Glomerular visceral epithelial cell (primary cell): ENCODE data around the gene POTEH.
"Not testable (repeated sequence)": the region's sequence is repeated elsewhere in the genome, so short reads cannot be mapped to it uniquely, and the experiment has no call there.

Experiments
- DNase-seq: peaks from one replicate; pipeline ENCODE4 v3.0.0-alpha.2; 2016; ENCODE audit errors: extremely low spot score

Gene POTEH

GRCh38 chr22:15689749-15690125 is at the start of gene POTEH:
TSS of gene POTEH (plus strand) at chr22:15690026. CDS start at chr22:15690078, 52 bp downstream.
- not testable (repeated sequence) for DNase-seq

DNA sequence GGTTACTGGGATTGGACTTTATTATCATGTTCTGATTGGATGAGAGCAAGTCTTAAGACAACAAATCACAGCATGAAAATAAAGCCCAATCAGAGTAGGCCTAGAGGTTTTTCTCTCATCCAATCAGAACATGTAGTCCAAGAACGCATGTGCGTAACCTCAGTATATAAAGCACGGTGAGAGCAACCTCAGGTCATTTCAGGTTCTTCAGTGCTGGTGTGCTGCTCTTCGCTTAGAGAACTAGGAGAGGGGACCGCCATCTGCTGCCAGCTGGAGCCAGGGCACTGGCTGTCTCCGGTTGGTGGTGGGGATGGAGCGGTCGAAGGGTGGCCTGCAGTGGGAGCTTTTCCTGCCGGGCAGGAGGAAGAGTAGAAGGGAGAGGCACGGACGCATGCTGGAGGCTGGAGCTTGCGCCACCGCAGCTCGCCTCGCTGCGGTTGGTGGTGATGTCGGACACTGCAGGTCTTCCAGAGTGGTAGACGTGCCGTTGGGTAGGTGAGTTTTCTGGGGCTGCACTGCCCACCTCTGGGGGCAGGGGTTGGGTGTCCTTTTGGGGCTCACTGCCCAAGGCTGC is 47.5 kb upstream of the POTEH start:
- DNase-seq: not testable (repeated sequence)

GRCh38 chr22:15651954-15652353 is 37.9 kb upstream of the POTEH start:
- not testable (repeated sequence) for DNase-seq

GRCh38 chr22:15652738-15653137 is 37.1 kb upstream of the POTEH start:
- not testable (repeated sequence) for DNase-seq

DNA sequence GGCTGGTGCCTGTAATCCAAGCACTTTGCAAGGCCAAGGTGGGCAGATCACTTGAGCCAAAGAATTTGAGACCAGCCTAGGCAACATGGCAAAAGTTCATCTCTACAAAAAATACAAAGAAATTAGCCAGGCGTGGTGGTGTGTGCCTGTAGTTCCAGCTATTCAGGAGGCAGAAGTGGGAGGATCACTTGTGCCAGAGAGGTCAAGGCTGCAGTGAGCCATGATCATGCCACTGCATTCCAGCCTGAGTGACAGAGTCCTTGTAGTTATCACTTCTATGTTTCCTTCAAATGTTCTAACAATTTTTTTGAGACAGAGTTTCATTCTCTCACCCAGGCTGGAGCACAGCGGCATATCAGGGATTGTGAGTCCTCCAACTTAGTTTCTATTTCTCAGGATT is 36.6 kb upstream of the POTEH start:
- not testable (repeated sequence) for DNase-seq

GRCh38 chr22:15661102-15661501 is 28.7 kb upstream of the POTEH start:
- DNase-seq: not testable (repeated sequence)

DNA sequence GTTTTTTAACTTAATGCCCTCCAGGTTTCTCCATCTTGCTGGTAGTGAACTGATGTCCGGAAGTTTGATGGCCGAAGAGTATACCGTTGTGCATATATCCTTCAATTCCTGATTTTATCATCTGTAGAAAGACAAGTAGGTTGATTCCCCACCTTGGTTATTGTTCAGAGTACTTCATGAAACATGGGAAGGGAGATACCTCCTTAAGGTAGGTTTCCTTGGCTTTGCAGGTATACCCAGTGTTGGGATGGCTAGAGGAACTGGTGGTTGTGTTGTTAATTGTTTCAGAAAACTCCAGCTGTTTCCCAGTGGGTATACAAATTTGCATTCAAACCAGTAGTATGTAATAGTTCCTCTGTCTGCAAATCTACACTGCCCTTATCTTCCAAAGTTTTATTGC is 25.1 kb upstream of the POTEH start:
- DNase-seq: not testable (repeated sequence)

GRCh38 chr22:15665478-15665877 is 24.3 kb upstream of the POTEH start:
- not testable (repeated sequence) for DNase-seq

GRCh38 chr22:15669430-15669829 is 20.4 kb upstream of the POTEH start:
- not testable (repeated sequence) for DNase-seq

DNA sequence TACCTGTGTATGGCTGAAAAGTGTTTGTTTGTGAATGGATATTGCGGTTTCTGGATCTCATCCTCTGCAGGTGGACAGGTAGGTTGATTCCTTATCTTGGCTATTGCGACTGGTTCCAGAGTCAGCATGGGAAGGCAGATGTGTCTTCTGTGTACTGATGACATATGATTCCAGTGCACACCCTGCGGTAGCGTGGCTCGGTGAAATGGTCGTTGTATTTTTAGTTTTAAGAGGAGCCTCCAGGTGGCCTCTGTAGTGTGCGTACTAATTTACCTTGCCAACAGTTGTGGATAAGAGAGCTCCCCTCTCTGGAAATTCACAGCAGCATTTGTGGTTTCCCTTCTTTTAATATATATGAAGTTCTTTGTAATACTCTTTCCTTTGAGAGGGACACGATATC is 10.1 kb upstream of the POTEH start:
- not testable (repeated sequence) for DNase-seq

DNA sequence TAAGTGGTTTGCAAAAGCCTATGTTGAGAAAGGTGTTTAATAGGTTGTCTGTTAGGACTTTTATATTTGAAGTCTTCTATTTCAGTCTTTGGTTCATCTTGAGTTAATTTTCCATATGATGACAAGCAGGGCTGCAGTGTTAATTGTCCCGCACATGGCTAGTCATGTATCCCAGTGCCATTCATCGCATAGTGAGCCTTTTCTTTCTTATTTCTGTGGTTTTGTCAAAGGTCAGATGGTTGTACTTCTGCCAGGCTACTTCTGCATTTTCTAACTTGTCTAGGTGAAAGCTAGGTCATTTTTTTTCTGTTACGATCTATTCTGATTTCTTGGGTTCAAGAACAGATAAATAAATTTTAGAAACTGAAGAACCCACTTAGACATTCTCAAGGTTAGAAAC is 5.7 kb upstream of the POTEH start:
- DNase-seq: not testable (repeated sequence)

DNA sequence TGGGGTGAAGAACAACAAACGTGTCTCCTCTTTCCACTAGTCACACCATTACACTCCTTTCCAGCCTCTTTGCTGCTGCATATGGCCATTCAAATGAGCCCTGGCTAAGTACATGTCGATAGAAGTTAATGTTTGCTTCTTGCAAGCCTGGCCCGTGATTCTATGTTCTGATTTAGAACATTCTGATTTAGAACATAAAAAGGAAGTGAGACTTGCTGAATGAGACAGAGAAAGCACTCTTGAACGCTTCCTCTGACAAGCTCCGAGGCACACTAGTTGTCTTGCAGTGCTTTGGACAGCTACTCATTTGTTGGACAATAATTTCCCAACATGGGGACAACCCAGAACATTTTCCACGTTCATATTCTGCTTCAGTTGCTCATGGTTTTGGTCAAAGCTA is 5.1 kb upstream of the POTEH start:
- DNase-seq: not testable (repeated sequence)

GRCh38 chr22:15685641-15686040 is 4.2 kb upstream of the POTEH start:
- not testable (repeated sequence) for DNase-seq

GRCh38 chr22:15687086-15687485 is 2.7 kb upstream of the POTEH start:
- DNase-seq: not testable (repeated sequence)

GRCh38 chr22:15687676-15688075 is 2.1 kb upstream of the POTEH start:
- not testable (repeated sequence) for DNase-seq

GRCh38 chr22:15688090-15688489 is 1.7 kb upstream of the POTEH start:
- not testable (repeated sequence) for DNase-seq

GRCh38 chr22:15689012-15689748 is 646 bp upstream of the POTEH start:
- DNase-seq: not testable (repeated sequence)

GRCh38 chr22:15713600-15713999 is 23.8 kb downstream of the POTEH start:
- not testable (repeated sequence) for DNase-seq

DNA sequence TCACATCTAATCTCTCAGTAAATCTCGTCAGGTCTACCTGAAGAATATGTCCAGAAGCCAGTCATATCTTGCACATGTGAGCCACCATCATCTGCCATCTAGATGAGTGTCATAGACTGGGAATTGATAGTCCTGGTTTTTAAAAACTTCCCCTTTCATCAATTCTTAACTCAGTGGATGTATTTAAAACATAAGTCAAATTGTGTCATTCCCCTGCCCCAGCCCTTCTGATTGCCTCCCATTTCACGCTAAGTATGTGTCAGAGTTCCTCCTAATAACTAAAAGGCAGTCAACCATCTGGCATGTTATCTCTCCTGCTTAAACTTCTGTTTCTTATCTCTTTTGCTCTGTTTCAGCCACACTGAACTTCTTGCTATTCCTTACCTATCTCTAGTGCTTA is 24.3 kb downstream of the POTEH start:
- DNase-seq: not testable (repeated sequence)

DNA sequence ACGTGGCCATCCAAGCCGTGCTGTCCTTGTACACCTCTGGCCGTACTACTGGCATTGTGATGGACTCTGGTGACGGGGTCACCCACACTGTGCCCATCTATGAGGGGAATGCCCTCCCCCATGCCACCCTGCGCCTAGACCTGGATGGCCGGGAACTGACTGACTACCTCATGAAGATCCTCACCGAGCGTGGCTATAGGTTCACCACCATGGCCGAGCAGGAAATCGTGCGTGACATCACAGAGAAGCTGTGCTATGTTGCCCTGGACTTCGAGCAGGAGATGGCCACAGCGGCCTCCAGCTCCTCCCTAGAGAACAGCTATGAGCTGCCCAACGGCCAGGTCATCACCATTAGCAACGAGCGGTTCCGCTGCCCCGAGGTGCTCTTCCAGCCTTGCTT is 32.1 kb downstream of the POTEH start:
- not testable (repeated sequence) for DNase-seq

DNA sequence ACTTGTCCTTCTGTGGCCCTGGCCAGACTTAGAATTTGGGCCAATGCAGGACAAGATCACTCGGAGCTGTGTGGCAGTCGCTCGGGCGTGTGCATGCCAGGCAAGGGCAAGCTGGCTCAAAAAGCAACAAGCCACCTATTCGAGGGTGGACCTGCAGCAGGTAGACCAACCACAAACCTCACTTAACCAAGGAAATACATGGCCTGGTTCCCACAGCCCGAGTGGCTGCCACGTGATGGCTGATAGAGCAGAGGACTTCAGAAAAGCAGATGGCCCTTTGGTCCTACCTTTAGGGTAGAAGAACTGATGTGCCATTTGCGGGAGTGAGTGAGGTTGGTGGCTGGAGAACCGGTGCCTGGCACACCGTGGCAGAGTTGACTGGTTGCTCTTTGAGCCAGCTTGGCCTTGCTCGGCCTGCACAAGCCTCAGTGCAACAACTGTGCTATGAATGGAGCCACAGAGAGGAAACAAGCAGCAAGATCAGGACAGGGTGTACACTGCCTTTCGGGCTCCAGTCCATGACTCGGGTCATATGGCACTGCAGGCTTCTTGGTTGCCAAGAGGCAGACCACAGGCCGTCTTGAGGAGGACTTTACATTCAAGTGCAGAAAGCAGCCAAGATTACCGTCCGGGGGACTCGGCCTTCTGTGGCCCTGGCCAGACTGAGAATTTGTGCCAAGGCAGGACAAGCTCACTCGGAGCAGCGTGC is 39.5 kb downstream of the POTEH start:
- not testable (repeated sequence) for DNase-seq

DNA sequence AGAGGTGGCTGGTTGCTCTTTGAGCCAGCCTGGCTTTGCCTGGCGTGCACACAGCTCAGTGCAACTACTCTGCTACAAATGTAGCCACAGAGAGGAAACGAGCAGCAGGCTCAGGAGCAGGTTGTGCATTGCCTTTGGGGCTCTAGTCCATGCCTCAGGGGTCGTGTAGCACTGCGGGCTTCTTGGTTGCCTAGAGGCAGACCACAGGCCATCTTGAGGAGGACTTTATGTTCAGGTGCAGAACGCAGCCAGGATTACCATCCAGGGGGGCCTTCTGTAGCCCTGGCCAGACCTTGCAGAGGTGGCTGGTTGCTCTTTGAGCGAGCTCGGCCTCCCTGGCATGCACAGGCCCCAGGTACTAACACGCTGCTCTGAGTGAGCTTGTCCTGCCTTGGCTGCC is 41.2 kb downstream of the POTEH start:
- DNase-seq: not testable (repeated sequence)

- not testable (repeated sequence) for DNase-seq
Observed at GRCh38 chr22:15734411-15734810, 44.6 kb downstream of the POTEH start.
